NCI-H524 treated with DMSO at 0.1 percent for 48 hours (cell line): ENCODE measurements around the gene ARHGAP6.

Source experiments
- DNase-seq: peaks from one replicate; lab custom pipeline; 2025; lab: John Stamatoyannopoulos, UW

The ARHGAP6 gene

DNA sequence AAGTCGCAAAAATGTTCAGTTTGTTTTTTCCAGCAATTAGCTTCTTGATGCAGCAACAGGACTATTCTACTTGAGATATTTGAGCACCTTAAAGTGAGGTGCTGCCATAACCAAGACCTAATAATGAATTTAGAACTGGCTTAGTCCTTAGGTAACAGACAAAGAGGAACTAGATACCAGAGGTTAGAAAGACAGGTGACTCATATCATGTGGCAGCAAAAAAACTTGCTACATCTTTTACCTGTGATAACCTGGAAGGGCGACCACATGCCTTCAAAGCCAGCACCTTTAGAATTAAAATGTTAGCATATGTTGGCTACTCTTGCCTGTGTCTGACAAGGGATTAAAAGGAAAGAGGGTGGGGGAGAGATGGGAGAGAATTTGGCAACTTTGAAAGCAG, 90.4 kb downstream of the ARHGAP6 start:
- DNase-seq, result no peak

DNA sequence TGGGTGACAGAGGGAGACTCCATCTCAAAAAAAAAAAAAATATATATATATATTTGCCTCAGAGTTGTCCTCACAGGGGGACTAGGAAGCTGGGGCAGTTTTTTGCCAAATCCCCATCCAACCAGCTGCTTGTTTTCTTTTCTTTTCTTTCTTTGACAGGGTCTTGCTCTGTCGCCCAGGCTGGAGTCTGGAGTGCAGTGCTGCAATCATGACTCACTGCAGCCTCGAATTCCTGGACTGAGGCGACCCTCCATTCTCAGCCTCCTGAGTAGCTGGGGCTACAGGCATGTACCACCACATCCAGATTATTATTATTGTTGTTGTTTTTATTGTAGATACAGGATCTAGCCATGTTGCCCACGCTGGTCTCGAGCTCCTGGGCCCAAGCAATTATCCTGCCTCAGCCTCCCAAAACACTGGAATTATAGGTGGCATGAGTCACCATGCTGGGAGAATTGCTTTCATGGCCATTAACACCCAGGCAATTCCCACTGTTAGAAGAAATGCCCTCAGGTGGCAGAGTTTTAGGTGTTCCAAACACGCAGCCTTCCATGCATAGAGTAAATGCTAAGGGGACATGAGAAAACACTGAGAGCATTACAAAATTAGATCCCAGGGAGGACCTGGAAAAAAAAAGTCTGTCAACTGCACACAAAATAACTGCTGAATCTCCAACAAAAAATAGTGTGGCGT, 98.0 kb downstream of the ARHGAP6 start:
- DNase-seq, result no peak

DNA sequence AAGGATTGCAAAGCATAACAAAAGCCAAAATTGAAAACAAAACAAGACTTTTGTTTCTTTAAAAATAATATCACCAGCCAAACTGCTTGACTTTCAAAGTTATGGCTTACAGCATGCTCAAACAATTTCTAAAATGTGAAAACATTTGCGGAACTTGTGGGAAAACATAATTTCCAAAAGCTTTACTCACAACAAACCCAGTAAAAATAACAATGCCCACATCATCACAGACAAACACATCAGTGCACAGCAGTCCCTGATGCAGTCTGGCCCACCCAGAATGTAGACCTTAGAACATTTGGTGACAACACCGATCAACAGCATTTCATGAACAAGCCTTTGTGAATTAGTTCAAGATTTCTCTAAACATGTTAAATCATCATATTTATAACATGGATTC, 98.9 kb downstream of the ARHGAP6 start:
- DNase-seq, result no peak

DNA sequence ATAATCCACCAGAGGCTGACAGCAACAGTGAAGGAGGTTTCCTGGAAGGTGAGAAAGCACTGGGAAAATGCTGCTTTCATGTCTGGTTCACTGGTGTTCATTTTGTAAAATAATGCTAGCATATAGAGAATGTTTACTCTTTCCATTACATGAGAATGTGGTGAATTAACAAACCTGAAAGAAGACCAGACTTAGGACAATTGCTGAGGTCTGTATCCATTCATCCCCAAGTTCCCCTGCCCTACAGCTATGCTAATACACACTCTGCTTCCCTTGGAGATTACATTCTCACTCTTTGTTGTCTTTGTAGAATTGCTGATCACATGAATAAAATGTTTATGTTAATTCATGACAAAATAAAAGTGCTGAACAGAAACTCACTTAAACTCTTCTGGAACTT, 99.5 kb downstream of the ARHGAP6 start:
- no peak for DNase-seq

DNA sequence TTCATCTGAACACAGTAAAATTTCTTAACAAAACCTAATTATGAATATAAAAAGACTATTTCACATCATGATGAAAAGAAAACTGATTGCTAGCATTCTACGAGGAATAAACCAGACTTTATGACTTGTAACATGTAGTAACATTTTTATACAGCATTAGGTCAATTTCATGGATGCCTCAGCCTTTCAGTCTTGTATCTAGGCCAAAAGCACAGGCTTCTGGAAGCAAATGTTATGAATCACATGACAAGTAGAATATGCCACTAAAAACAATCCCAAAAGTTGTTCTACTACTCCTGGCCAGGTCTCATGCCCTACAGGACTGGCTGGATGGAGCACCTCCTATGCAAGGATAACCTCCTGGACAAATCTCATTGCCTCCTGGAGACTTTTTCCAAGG, 101.2 kb downstream of the ARHGAP6 start:
- DNase-seq, result no peak

DNA sequence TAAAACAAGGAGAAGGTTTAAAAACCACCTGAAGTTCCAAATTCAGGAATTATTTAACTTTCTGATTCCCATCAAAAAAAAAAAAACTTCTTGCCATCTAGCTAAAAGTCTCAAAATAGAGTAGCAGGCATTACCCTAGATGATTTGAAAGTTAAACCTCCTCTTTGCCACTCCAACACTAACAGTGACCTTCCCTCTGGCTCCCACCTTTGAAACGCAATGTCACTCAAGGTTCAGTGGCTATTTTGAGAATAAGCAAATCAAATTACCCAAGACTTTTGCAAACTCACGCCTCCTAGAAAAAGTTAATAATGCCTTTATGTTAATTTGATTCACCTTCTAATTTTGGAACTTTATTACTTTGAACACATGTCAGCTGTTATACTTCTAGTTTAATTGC, 103.2 kb downstream of the ARHGAP6 start:
- no peak for DNase-seq

DNA sequence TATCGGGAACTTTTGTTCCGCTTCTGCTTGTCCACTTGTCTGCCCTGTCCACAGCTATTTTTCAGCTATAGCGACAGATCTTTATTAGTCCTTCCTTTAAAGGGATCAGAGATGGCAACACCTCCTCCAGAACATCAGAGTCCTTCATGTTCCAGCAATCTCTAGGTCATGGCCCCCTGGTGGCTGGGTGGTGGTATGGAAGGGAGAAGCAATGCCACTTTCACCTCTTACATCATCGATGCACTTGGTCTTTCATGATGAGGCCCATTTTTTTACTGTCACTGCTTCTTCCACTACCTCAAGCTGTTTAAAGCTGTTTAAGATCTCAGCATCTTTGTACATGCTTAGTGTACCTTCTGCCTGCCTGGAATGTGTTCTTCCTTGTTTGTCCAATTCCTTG, 106.7 kb downstream of the ARHGAP6 start:
- no peak for DNase-seq

DNA sequence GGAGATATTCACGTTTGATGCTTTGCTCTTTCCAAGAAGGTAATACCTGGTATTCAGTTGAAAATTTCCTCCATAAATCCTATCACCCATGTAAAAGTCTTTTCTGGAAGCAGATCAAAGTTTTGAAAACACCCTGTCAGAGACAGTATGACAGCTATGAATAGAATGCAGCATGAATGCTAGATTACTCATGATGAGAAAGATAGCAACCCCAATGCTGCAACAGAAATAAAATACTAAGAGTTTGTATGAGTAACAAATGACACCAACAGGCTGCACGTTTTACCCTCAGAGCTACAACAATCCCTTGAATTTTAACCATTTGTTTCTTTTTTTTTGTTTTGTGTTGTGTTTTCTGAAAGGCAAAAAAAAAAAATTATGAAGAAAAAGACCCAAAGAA, 108.6 kb downstream of the ARHGAP6 start:
- DNase-seq, result no peak

DNA sequence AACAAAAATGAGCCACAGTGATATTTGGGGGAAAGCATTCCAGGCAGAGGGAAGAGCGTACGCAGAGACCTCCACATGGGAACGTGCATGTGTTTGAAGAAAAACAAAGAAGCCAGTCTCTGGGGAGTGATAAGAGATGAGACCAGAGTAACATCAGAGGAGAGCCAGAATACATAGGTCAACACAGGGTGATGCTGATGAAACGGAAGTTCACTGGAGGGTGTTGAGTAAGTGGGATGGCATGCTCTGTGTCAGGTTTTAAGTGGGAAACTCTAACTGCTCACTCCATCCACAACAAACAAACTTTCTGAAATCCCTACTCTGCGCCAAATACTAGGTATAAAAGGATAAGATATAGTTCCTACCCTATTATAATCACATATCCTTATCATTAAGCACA, 110.0 kb downstream of the ARHGAP6 start:
- no peak for DNase-seq

DNA sequence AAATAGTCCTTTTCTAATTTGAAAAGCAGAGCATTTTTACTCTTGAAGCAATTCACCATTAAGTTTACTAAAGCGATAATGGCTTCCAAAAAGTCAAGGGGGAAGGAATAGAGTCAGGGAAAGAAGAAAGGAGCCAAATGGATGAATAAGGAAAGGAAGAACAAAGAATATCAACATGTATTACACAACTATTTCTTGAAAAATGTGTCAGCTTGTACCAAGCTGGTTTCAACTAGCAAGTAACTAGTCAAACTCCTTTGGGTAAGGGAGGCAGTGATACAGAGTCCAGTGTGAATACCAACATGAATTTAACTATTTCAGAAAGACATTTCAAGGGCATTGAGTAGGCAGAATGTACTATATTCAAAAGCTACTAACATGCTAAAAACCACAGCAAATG, 112.1 kb downstream of the ARHGAP6 start:
- DNase-seq, result no peak

DNA sequence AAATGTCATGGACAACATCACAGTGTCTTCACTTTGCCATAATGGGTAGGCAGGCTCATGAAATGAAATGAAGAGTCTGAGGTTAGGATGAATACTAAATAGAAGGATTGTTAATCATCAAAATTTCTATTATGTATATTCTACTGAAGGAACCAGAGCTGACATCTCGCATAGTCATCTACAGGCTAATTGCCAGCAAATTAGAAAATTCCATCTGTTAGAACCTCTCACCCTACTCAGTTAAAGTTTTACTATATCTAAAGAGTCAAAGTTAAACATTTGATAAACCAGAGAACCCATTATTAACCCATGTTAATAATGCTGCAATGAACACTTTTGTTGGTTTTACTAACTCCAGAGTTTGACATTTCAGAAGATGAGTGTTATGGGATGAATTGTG, 114.6 kb downstream of the ARHGAP6 start:
- DNase-seq, result no peak

DNA sequence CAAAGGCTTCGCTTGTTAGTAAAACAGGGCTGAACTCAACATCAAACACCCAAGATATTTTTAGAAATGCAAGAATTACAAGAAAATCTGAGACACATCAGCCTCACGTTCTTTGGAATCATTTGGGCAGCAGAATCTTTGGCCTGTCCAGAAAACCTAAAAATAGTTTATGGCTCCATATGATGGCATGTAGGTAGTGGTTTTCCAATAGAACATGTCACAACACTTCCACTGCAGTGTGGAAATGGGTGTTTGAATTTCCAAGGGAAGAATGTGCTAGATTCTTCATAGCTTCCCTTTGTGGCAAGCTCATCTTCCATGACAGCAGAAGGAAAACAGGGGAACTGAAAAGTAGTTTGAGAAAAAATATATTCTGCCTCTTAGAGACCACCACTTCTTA, 118.8 kb downstream of the ARHGAP6 start:
- no peak for DNase-seq

DNA sequence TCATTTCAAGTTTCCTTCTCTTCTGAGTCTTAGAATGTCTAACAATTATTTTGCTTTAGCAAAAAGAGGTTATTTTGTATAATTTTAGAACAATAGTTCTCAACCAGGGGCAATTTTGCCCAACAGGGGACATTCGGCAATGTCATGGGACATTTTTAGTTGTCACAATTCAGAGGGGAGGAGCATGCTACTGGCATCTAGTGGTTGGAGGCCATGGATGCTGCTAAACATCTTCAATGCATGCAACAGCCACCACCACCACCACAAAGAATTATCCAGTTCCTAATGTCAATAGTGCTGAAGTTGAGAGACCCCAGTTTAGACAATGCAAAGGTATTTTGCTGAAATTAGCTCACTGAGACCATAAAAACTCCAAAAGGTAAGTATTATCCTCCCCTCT, 122.5 kb downstream of the ARHGAP6 start:
- no peak for DNase-seq

DNA sequence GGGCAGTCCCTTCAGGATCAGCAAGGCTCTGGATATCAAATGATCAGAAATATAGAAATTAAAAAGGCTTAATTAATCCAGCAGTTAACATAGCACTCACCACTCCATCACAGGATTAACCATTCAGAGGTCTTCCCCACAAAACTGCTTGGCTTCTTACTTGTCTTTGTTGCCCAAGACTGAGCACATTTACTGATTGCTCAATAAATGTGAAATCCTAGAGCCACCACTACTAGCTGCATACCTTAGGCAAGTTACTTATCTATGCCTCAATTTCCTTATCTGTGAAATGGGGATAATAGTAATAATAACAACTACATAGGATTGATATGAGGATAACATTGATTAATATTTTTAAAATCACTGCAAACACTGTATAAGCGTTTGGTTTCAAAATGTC, 124.2 kb downstream of the ARHGAP6 start:
- no peak for DNase-seq

DNA sequence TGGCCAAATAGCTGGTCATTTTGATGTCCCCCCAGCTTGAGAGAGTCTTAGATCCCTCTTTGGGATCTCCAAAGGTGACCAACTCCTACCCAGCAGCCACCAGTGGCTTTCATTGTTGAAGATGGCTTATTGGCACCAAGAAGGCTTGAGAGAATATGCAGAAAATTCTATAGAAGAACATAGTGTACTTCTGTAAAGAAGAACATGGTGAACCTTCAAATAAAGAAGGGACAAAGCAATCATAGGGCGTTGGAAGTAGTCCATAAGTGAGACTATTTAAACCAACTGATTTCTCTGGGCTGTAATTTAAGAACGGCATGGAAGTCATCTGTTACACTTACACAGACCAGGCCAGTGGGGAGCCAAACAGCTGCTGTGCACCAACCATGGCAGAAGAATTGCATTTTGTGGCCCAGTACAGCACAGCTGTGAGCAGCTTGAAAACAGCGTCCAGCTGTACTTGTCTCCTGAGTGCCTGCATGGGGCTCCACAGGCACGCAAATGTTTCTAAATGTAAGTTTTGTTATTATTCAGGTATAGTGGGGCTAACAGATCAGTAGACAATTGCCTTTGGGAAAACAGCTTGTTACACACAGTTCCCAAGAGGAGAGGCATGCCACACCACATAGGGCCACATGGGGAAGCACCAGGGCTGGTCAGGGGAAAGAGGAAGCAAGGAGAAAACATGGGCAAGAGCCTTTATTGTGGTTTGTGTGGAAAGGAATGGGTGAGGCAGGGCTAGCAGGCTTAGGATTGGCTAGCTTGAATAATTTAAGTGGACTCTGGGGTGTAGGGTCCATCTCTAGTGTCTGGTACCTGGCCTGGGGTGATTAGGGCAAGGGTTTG, 125.0 kb downstream of the ARHGAP6 start:
- no peak for DNase-seq

DNA sequence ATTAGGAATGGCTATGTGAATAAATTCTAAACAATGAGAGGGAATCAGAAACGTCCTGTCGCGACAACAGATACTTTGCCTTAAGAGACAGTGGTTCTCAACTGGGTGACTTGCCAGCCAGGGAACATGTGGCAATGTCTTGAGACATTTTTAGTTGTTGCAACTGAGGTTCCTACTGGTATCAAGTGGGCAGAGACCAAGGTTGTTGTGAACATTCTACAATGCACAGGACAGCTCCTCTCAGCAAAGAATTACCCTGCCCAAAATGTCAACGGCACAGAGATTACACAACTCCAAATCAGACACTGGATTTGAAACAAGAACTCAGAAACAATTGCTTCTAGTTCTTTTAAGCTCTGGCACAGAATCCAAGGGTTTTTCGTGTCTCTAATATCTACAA, 128.6 kb downstream of the ARHGAP6 start:
- no peak for DNase-seq

DNA sequence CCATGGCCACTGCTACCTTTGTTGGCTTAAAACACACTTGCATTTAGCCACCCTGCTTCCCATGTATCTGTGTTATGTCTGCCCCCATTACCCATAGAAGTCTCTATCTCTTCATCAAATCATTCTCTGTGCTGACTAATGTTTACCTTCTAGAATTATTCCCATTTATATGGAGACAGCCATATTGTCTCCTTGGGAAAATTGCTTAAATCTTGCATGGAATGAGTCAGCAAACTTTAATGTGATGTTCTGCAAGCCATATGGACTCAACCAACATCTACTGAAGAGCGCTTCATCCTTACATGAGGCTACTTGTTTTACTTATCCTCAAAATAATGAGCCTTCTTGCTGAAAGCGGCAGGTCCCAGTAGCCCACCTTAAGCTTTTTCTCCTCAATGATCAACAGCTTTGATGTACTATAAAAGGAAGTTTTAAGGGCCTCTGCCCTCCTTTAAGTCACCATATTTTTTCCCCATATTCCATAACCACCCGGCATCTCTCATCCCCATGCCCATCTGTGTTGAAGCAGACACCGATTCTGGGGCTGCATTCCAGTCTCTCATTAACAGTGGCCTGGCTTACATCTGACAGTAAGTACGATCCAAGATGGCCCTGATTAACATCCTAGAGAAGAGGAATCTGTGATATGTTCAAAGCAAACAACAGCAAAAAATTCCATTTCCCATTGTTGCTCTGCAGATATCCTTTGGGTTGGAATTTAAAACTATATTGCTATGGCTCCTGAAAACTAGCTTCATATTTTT, 130.4 kb downstream of the ARHGAP6 start:
- DNase-seq, result no peak

DNA sequence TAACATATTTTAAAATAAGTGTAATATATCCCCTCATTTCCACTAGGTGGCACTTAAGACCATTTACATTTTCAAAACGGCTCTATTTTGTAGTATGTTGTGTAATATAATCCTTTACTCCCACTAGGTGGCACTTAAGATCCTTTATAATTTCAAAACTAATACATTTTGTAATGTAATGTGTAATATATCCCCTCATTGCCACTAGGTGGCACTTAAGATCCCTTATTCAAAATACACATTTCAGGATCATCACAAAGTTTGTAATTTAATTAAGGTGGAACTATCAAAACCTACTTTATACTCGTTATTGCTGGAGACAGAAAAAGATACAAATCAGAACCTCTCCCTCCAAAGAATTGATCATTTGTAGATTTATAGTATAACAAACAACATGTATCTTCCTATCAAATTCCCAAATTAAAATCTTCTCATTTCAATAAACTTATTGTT, 132.5 kb downstream of the ARHGAP6 start:
- DNase-seq, result peak; percentile 70

DNA sequence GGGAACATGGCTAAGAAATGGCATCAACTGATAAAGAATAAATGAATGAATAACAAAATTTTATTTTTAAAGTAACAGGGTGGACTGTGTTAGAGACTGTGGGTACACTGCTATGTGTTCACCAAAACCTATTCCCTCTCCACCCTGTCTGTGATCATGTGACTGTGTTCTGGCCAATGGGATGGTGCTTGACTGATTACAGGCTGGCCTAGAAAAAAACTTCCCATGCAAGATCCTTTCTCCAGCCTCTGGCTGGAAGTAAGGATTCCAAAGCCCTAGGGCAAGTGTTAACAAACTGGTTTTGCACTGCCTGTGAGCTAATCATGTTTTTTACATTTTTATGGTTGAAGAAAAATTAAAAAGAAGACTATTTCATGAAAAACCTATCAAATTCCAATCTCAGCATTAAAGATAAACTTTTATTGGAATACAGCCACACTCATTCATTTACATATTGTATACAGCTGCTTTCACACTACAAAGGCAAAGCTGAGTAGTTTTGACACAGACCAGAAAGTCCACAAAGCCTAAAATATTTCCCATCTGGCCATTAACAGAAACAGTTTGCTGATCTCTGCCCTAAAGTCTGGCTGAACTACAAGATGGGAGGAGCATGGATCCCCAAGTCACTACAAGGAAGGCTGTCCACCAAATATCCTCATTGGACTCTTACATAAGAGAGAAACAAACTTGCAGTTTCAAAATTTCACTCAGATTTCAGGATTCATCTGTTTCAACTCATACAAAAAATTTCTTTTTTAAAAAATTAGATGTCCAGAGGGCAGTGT, 133.2 kb downstream of the ARHGAP6 start:
- no peak for DNase-seq

DNA sequence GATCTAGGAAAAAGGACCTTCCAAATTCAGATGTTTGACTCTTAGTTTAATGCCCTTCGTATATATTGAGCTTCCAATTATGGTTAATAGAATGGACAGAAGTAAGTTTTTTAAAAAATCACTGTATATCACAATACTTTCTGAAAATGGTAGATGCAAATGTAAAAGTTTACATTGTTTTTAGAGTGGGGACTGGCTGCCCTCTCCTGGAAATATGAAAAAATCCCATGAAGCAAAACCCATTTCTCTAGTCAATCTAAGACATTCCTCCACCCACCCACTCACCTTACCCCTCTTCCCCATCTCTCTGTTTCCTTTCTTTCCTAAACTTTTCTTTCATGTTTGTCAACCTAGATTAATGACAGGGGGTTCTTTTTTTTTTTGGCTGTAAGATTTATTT, 134.5 kb downstream of the ARHGAP6 start:
- DNase-seq, result no peak

DNA sequence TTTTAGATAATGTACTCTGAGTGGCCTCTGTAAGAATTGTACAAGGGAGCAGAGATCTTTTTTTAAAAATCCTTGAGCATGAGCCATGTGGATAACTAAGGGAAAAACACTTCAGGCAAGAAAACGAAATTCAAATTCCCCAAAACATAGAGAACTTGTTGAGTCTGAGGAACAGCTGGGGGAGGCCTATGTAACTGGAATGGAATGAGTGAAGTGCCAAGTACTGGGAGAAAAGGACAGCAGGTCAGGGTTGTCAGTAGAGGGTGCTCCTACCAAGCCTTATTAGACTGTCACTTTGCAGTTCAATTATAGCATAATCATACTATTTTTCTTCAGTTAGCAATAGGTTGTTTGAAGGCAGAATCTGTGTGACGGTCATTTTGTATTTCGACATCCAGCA, 135.1 kb downstream of the ARHGAP6 start:
- DNase-seq, result no peak

DNA sequence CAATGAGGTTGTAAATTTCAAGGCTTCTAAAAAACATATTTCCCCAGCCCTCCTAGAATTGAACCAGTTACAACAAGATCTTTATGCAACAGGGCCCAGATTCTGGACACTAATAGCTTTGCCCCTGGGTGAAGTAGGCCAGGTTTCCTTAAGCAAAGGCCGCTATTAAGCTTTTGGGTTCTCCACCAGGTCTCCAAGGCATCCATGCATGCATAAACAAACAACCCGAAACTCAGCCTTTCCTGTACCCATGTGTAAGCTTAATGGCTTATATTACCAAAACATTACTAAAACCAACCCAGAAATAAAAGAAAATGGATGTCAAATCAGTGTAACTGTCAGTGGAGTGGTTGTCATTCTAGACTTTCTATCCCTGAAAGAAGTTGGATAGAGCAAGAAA, 137.1 kb downstream of the ARHGAP6 start:
- no peak for DNase-seq
